ELR (cell line): ENCODE results near the gene COL15A1.
"Not testable (repeated sequence)": the region's sequence is repeated elsewhere in the genome, so short reads cannot be mapped to it uniquely, and the experiment has no call there.

Experiments
- DNase-seq: peaks from one replicate; pipeline ENCODE4 v3.0.0-alpha.2; 2015; ENCODE audit warnings: low read depth

COL15A1 gene

DNA sequence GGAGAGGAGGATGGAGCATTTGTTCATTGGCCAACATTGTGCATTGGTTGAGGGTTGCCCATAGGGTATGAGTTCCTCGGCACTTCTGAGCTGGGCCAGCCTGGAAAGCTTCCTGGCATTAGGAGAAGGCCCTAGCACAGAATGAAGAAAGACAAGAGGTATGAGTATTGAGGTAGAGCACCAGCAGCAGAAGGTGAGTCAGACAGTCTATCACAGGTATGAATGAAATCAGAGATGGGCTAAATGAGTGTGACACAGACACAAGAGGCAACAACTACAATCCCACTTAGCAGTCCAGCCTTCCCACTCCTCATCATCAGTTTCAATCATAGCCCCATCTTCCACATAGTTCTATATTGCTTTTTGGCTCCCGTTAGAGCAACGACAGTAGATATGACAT is 135.8 kb downstream of the COL15A1 start:
- no peak for DNase-seq

DNA sequence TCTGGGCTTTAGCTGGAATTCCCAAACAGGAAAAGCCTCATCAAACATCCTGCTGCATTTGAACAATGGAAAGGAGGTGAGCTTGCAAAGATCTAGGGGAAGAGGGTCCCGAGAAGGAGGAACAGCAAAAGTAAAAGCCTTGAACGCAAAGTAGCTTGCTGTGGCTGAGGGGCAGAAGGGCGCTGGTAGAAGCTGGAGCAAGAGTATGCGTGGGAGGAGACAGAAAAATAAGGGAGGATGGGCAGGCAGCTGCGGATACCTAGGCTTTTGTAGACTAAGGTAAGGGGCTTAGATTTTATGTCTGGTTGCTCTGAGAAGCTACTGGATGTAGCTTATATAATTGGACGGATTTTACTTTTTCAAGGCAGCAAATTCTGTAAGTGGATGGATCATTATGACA is 139.3 kb downstream of the COL15A1 start:
- DNase-seq = no peak

- peak; percentile 50 for DNase-seq
Observed at GRCh38 chr9:99085949-99086948, 142.5 kb downstream of the COL15A1 start.

GRCh38 chr9:99087462-99087861 is 143.8 kb downstream of the COL15A1 start:
- no peak for DNase-seq

GRCh38 chr9:99090336-99091130 is 146.8 kb downstream of the COL15A1 start:
- no peak for DNase-seq

DNA sequence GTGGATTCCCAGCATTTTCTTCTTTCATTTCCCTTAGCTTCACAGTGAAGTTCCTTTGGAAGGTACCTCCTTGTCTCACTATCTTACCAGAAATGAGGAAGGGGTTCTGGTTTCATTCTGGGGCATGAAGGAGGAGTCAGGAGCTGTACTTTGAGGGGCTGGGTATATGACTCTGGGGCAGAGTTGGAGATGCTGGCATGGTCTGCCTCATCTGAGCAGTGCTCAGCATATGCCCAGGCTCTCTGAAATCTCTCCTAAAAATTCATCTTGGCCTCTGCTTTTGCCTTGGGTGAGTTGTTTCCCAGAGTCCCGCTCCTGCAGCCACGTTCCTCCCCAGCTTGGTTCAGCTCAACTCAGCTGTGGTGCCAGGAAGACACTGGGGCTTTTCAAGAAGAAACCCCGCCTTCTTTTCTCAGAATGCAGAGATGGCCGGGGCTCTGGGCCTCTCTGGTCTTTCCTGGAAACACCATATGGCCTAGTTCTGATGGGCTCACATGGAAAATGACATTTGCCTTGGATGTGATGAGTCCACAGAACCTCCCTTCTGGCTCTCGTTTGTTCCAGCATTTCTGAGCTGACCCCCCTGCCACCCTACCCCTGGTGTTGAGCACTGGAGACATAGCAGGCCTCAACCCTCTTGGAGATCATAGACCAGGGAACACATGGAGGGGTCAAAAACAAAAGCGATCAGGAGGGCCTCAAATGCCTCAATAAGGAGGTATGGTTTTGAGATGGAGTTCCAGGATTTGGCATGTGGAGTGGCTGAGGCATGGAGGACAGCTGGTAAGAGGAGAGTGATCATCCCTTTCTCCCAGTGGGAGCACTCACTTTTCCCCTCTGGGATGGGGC is 149.2 kb downstream of the COL15A1 start:
- no peak for DNase-seq

DNA sequence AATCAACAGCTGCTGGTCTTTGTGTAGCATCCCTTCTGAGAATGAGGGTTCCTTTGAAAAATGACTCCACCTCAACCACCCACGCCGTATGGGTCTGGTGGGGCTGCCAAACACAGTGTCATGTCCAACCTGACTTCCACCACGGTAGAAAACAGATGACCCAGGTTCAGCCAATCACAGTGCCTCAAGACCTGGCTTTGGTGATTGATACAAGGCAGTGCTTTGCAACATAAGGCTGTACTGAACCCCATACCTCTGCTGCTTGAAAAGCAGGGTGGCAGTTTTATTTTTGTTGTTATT is 149.7 kb downstream of the COL15A1 start:
- DNase-seq = no peak

DNA sequence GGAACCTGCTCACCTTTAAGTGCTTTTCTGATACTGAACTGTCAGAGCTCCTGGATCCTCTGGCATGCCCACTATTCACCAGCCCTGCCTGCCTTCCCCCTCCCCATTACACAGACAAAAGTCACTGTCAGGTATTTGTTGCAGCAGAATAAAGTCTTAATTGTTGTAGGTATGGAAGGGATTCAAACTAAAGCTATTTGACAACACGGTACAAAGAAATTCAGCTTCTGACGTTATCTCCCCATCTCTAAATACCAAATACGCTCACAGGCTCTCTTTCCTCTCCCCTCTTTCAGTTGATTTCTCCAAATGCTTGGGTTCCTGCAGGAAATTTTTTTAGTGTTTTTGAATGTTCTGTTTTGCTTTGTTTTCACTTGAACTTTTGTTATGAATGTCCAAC is 151.9 kb downstream of the COL15A1 start:
- no peak for DNase-seq

DNA sequence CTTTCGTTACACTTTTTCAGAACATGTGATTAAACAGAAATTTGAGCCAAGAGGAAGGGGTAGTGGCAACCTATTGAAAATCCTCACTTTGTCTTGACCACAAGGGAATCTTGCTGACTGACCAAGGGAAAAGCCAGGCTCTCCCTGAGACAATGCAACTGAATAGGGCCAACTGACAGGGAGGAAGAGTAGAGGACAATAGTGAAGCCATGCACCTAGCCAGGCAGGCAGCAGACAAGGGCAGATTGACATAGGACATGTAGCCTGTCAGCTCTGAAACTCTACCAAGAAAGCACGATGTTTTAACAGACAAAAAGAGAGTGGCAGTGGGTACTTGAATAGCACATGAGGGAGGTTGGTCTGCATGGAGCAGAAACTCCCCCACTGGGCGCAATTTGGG is 152.7 kb downstream of the COL15A1 start:
- DNase-seq = no peak

DNA sequence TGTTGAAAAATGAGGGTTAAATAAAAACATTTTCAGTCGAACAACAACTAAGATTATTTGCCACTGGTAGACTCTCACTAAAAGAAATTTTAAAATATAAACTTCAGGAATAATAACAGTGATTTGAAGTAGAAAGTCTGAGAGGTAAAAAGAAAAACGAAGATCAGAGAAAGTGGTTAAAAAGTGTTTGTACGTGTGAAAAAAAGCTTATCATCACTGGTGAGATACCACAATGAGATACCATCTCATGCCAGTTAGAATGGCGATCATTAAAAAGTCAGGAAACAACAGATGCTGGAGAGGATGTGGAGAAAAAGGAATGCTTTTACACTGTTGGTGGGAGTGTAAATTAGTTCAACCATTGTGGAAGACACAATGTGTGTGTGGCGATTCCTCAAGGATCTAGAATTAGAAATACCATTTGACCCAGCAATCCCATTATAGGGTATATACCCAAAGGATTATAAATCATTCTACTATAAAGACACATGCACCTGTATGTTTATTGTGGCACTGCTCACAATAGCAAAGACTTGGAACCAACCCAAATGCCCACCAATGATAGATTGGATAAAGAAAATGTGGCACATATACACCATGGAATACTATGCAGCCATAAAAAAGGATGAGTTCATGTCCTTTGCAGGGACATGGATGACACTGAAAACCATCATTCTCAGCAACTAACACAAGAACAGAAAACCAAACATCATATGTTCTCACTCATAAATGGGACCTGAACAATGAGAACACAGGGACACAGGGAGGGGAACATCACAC is 156.3 kb downstream of the COL15A1 start:
- DNase-seq = not testable (repeated sequence)

- DNase-seq = no peak
Observed at GRCh38 chr9:99101271-99101670, 157.6 kb downstream of the COL15A1 start.

- DNase-seq = no peak
Observed at GRCh38 chr9:99101812-99102211, 158.1 kb downstream of the COL15A1 start.

DNA sequence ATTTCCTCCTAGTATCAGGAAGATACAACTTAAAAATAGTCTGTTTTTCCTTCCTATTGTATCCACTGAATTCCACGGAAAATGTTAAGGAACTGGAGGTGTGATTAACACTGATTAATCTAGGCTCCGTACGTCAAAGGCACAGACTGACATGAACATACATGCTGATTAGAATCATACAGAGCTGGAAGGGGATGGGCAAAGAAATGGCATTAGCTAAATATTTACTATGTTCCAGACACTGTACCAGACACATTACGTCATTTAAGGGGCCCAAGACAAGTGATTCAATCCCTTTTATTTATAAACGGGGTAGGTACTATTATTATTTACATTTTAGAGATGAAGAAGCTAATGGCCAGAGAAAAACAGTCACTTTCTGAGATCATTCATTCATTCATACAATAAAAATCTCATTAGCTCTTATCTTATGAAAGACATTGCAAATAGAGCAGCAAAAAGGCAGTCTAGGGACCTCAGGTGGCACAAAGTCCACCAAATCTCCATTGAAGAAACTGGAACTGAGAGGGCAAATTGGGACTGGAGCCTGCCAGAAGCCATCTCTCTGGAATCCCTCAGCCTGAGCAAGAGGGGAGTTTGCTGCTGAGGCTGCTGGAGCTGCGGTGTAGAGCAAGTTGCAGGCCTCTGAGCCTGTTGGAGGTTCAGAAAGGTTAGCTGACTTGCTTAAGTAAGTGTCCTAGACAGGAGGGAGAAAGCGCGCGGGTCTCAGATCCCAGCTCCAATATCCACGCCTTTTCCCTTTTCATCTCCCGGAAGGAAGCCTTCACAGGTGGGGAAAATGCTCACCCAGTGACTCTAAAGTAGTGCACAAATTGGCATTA is 159.6 kb downstream of the COL15A1 start:
- peak; percentile 13 for DNase-seq

GRCh38 chr9:99103901-99104458 is 160.3 kb downstream of the COL15A1 start:
- peak; percentile 43 for DNase-seq

DNA sequence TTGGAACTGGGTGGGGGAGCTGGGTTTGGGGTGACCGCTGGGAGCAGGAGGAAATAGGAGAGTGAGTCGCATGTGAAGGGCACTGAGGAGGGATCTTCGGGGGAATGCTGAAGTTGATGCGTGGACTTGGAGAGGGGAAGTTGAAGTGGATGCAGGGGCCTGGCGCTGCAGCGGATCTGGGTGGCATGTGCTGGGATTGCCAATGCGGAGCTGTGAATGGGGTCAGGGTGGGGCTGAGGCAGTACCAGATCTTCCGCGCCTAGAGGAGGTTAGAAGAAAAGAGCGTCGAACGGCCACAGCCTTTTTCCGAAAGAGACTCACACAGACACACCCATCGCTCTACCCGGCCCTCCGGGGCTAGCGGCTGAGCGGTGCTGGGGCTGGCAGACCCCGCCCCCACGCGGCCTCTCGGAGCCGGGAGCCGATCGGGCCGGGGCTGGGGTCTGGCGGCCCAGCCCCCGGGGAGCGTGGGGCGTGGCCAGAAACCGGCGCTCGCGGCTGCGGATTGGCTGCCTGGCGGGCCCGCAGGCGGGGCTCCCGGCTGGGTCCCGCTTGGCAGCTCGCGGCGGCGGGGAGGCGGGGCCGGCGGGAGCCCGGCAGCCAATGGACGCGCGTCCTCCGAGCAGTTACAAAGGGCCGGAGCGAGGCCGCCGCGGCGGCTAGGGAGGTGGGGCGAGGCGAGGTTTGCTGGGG is 160.9 kb downstream of the COL15A1 start, which contains the start of gene TGFBR1:
TGFBR1 (plus strand) TSS at position 655 of the 693 bp plus-strand sequence. CDS start 93 bp downstream, outside the sequence.
- peak; percentile 92 for DNase-seq

GRCh38 chr9:99105152-99106043 is 161.7 kb downstream of the COL15A1 start:
- peak; percentile 86 for DNase-seq

DNA sequence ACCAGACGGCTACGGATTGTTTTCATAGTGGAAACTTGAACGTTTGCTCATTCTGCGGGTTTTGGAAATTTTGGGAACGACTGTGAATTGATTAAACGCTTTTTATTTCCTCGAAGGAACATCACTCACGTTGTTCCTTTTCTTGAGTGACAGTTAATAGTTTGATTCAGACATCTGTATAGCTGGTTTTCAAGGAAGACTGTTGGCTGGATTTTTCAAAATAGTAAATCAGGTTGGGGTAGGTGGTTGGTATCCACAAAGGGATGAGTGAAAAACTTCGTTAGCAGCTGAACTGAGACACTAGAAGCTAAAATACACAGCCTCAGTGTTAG is 162.3 kb downstream of the COL15A1 start:
- no peak for DNase-seq

DNA sequence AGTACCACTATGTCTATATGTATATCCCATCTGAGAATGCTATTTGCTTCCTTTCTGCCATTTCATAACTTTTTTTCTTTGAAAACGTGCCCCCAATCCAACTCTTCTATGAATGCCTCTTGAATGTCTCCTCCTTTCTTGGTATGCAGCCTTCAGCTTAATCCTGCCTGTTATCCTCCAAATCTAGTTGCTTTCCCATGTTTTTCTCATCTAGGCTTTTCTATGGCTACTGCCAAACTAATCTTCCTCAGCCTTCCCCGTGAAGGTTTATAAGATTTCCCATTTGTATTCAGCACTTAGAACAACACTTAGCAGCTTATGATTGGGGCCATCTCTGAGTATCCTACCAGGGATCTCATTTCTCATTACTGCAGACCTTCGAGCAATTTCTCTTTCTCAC is 163.7 kb downstream of the COL15A1 start:
- no peak for DNase-seq
